Measurements from ENCODE around the gene KCNH2. TPM values are rescaled to one million over a fixed set of nuclear protein-coding genes. Genes with fewer than 3 reads are reported as not detected.
"Not testable (repeated sequence)": the region's sequence is repeated elsewhere in the genome, so short reads cannot be mapped to it uniquely, and the experiment has no call there.

The KCNH2 gene
- total RNA-seq, 1 experiment from 2014 or later, result not detected

GRCh38 chr7:151016505-151016904 lies 38.4 kb upstream of the KCNH2 start:
- no peak overlapping the region for H3K27ac ChIP-seq
- H3K27me3 ChIP-seq (replicated peaks), result peaks cover 58% of the 10 kb centered on the region
- DNase-seq (ENCODE audit: low read depth in 1 of 2, low spot score in 2 of 2), result no peak
- H3K36me3 ChIP-seq, result no peaks in the 10 kb centered on the region
- no peak overlapping the region for H3K4me3 ChIP-seq
- H3K9me3 ChIP-seq (replicated peaks), result peaks cover 7% of the 10 kb centered on the region; the same call in 1 of the 2 replicates
- H3K4me1 ChIP-seq (replicated peaks), result peaks cover 35% of the 10 kb centered on the region

DNA sequence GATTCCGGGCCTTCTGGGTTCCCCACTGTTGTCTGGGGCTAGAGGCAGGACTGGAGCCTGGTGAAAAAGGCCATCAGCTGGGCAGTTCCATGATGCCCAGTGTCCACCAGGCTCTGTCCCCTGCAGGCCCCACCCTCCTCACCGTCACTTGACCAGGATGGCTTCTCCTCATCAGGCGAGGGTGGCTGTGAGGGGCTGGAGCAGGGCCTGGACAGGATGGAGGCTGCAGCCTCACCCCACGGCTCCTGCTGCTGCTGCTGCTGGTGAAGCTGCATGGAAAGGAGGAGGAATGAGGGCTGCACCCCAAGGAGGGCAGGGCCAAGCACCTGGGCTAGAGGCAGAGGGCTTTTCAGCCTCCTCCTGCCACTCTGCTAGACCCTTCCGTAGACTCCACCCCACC lies 37.8 kb upstream of the KCNH2 start:
- Histone ChIP-seq H3K27me3 (replicated peaks) (peaks cover 55% of the 10 kb centered on the region), H3K9me3 (replicated peaks) (peaks cover 7% of the 10 kb centered on the region; the same call in 1 of the 2 replicates), H3K36me3 (no peaks in the 10 kb centered on the region), H3K4me1 (replicated peaks) (peaks cover 35% of the 10 kb centered on the region), H3K4me3 (no peak overlapping the region), H3K27ac (no peak overlapping the region)
- no peak for DNase-seq (ENCODE audit: low read depth in 1 of 2, low spot score in 2 of 2)

DNA sequence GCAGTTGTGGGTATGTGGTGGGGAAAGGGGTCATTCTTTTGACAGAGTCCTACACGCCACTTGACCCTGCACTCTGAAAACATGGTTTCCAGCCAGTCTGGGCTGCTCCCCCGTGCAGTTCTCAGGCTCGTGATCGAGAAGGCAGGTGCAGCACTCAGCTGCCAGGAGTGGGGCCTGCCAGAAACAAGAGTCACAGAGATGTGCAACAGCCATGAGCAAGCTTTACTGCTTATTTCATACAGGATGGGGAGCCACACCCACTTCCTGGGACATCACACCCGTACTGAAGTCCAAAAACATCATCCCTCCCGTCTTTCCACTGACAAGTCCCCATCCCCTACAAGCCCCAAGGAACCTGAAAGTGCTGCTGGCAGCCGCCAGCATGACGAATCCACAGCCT lies 36.8 kb upstream of the KCNH2 start:
- no peak overlapping the region for H3K4me3 ChIP-seq
- no peak overlapping the region for H3K27ac ChIP-seq
- H3K36me3 ChIP-seq, result no peaks in the 10 kb centered on the region
- peaks cover 35% of the 10 kb centered on the region for H3K4me1 ChIP-seq (replicated peaks)
- no peak for DNase-seq (ENCODE audit: low read depth in 1 of 2, low spot score in 2 of 2)
- H3K9me3 ChIP-seq (replicated peaks), result peaks cover 7% of the 10 kb centered on the region; the same call in 1 of the 2 replicates
- H3K27me3 ChIP-seq (replicated peaks), result peaks cover 49% of the 10 kb centered on the region

DNA sequence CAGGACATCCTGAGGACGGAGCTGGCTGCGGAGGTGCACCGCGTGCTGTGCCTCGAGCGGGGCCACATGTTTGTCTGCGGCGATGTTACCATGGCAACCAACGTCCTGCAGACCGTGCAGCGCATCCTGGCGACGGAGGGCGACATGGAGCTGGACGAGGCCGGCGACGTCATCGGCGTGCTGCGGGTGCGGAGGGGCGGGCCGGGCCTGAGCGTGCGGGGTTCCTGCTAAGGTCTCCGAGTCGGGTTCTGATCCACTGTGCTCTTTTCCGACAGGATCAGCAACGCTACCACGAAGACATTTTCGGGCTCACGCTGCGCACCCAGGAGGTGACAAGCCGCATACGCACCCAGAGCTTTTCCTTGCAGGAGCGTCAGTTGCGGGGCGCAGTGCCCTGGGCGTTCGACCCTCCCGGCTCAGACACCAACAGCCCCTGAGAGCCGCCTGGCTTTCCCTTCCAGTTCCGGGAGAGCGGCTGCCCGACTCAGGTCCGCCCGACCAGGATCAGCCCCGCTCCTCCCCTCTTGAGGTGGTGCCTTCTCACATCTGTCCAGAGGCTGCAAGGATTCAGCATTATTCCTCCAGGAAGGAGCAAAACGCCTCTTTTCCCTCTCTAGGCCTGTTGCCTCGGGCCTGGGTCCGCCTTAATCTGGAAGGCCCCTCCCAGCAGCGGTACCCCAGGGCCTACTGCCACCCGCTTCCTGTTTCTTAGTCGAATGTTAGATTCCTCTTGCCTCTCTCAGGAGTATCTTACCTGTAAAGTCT lies 35.8 kb upstream of the KCNH2 start:
- no peaks in the 10 kb centered on the region for H3K36me3 ChIP-seq
- H3K27ac ChIP-seq, result no peak overlapping the region
- H3K9me3 ChIP-seq (replicated peaks), result peaks cover 6% of the 10 kb centered on the region
- peaks cover 34% of the 10 kb centered on the region for H3K4me1 ChIP-seq (replicated peaks)
- peak; percentile 22 to 83 for DNase-seq (ENCODE audit: low read depth in 1 of 2, low spot score in 2 of 2)
- peaks cover 39% of the 10 kb centered on the region for H3K27me3 ChIP-seq (replicated peaks)
- peak overlapping the region; percentile 15; the same call in 1 of the 2 replicates for H3K4me3 ChIP-seq

- H3K4me1 ChIP-seq (replicated peaks), result peaks cover 28% of the 10 kb centered on the region
- peaks cover 5% of the 10 kb centered on the region for H3K9me3 ChIP-seq (replicated peaks)
- H3K27me3 ChIP-seq (replicated peaks), result peaks cover 33% of the 10 kb centered on the region
- no peak overlapping the region for H3K4me3 ChIP-seq
- H3K27ac ChIP-seq, result no peak overlapping the region
- DNase-seq (ENCODE audit: low read depth in 1 of 2, low spot score in 2 of 2), result no peak
- H3K36me3 ChIP-seq, result no peaks in the 10 kb centered on the region
Observed at GRCh38 chr7:151013356-151013732, 35.2 kb upstream of the KCNH2 start.

DNA sequence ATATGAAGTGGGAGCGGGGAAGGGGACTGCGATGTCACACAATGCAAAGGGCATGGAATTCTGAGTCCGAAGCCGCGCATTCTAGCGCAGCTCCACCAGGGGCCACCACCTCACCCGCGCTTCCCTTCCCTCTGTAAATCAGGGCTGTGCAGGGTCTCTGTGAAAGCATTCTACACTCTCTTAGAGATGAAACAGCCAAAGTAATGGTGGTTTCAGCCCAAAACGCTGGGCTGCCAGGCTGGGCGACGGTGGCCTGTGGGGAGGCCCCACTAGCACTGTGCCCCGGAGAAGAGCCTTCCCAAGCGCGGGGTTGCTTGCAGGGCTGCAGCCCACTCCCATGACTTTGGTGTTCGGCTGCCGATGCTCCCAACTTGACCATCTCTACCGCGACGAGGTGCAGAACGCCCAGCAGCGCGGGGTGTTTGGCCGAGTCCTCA lies 34.8 kb upstream of the KCNH2 start:
- no peaks in the 10 kb centered on the region for H3K36me3 ChIP-seq
- DNase-seq (ENCODE audit: low read depth in 1 of 2, low spot score in 2 of 2), result peak in 1 of 2 experiments; percentile 40
- H3K9me3 ChIP-seq (replicated peaks), result peaks cover 5% of the 10 kb centered on the region; the same call in 1 of the 2 replicates
- H3K27ac ChIP-seq, result no peak overlapping the region
- no peak overlapping the region for H3K4me3 ChIP-seq
- H3K4me1 ChIP-seq (replicated peaks), result peaks cover 24% of the 10 kb centered on the region
- peaks cover 30% of the 10 kb centered on the region for H3K27me3 ChIP-seq (replicated peaks)

GRCh38 chr7:151012031-151012692 lies 34.0 kb upstream of the KCNH2 start:
- peaks cover 5% of the 10 kb centered on the region; the same call in 1 of the 2 replicates for H3K9me3 ChIP-seq (replicated peaks)
- no peaks in the 10 kb centered on the region for H3K36me3 ChIP-seq
- no peak overlapping the region for H3K27ac ChIP-seq
- DNase-seq (ENCODE audit: low read depth in 1 of 2, low spot score in 2 of 2), result peak in 1 of 2 experiments; percentile 22
- H3K4me1 ChIP-seq (replicated peaks), result peaks cover 24% of the 10 kb centered on the region
- H3K27me3 ChIP-seq (replicated peaks), result peaks cover 30% of the 10 kb centered on the region
- H3K4me3 ChIP-seq, result no peak overlapping the region

- Histone ChIP-seq H3K27me3 (replicated peaks) (peaks cover 27% of the 10 kb centered on the region), H3K4me1 (replicated peaks) (peaks cover 24% of the 10 kb centered on the region)
- H3K36me3 ChIP-seq; H3K27ac ChIP-seq; H3K9me3 ChIP-seq (replicated peaks); H3K4me3 ChIP-seq; DNase-seq (ENCODE audit: low read depth in 1 of 2, low spot score in 2 of 2): not testable (repeated sequence)
Observed at GRCh38 chr7:151011616-151012015, 33.5 kb upstream of the KCNH2 start.

DNA sequence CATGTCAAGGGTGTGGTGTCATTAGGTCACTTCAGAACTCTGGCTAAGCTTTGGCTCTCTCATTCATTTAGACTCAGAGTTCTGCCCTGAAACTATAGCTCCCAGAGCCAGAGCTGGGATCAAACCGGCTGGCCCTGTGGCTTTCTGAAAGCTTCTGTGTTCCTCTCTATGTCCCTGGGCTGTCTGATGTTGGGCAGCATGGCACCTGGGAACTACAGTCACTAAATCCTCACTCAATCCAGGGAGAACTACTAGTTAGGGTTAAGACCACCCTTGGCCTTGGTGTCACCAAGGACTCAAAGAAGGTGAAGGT lies 32.9 kb upstream of the KCNH2 start:
- Histone ChIP-seq H3K4me3 (no peak overlapping the region), H3K27ac (no peak overlapping the region), H3K4me1 (replicated peaks) (peaks cover 24% of the 10 kb centered on the region), H3K27me3 (replicated peaks) (peaks cover 27% of the 10 kb centered on the region), H3K36me3 (no peaks in the 10 kb centered on the region), H3K9me3 (replicated peaks) (peaks cover 5% of the 10 kb centered on the region; the same call in 1 of the 2 replicates)
- DNase-seq (ENCODE audit: low read depth in 1 of 2, low spot score in 2 of 2), result no peak

GRCh38 chr7:151010307-151011096 lies 32.4 kb upstream of the KCNH2 start:
- DNase-seq (ENCODE audit: low read depth in 1 of 2, low spot score in 2 of 2), result no peak
- peaks cover 30% of the 10 kb centered on the region for H3K27me3 ChIP-seq (replicated peaks)
- H3K36me3 ChIP-seq, result no peaks in the 10 kb centered on the region
- H3K4me1 ChIP-seq (replicated peaks), result peaks cover 24% of the 10 kb centered on the region
- H3K9me3 ChIP-seq (replicated peaks), result peaks cover 5% of the 10 kb centered on the region; the same call in 1 of the 2 replicates
- H3K27ac ChIP-seq, result no peak overlapping the region
- H3K4me3 ChIP-seq, result no peak overlapping the region

DNA sequence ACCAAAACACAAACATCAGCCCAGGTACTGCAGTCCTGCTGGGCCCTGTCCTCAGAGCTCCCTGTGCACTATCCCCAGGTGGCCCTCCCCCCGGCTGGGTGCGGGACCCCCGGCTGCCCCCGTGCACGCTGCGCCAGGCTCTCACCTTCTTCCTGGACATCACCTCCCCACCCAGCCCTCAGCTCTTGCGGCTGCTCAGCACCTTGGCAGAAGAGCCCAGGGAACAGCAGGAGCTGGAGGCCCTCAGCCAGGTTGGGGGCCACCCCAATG lies 31.9 kb upstream of the KCNH2 start:
- Histone ChIP-seq H3K4me1 (replicated peaks) (peaks cover 24% of the 10 kb centered on the region), H3K27ac (no peak overlapping the region), H3K9me3 (replicated peaks) (peaks cover 5% of the 10 kb centered on the region; the same call in 1 of the 2 replicates), H3K36me3 (no peaks in the 10 kb centered on the region), H3K27me3 (replicated peaks) (peaks cover 31% of the 10 kb centered on the region), H3K4me3 (no peak overlapping the region)
- DNase-seq (ENCODE audit: low read depth in 1 of 2, low spot score in 2 of 2), result no peak

- Histone ChIP-seq H3K27me3 (replicated peaks) (peaks cover 31% of the 10 kb centered on the region), H3K4me1 (replicated peaks) (peaks cover 24% of the 10 kb centered on the region)
Observed at GRCh38 chr7:151009327-151010036, 31.4 kb upstream of the KCNH2 start.

DNA sequence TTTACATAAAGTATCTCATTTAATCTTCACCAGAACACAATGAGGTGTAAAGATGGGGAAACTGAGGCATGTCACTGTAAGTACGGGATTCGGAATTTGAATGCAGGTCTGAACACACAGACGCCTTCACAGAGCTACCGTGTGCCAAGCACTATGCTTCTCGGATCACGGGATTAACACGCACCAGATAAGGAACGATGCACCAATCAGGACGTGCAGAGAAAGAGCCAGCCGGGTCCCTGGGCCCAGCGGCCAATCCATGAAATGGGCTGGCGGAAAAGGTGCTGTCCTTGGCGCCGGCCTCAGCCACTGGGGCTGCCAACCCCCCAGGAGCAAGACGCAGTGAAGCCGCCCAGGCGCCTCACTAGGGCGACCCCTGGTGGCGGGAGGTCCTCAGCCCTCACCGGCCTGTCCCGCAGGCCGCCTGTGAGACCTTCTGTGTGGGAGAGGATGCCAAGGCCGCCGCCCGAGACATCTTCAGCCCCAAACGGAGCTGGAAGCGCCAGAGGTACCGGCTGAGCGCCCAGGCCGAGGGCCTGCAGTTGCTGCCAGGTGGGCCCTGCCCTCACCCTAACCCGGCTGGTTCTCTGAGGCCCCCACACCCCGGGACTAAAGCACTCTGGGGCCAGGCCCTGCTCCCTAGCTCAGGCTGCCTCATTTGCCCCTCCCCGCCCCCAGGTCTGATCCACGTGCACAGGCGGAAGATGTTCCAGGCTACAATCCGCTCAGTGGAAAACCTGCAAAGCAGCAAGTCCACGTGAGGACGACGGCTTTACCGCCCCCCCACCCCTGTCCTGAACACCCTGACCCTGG lies 30.6 kb upstream of the KCNH2 start:
- peaks cover 22% of the 10 kb centered on the region for H3K4me1 ChIP-seq (replicated peaks)
- no peaks in the 10 kb centered on the region for H3K36me3 ChIP-seq
- H3K27me3 ChIP-seq (replicated peaks), result peaks cover 24% of the 10 kb centered on the region
- peak; percentile 30 to 63 for DNase-seq (ENCODE audit: low read depth in 1 of 2, low spot score in 2 of 2)
- H3K9me3 ChIP-seq (replicated peaks), result peaks cover 5% of the 10 kb centered on the region; the same call in 1 of the 2 replicates
- no peak overlapping the region for H3K4me3 ChIP-seq
- H3K27ac ChIP-seq, result no peak overlapping the region

More at GRCh38 chr7:151009327-151010036, 31.4 kb upstream of the KCNH2 start:
- no peak overlapping the region for H3K4me3 ChIP-seq
- no peak overlapping the region for H3K27ac ChIP-seq
- no peaks in the 10 kb centered on the region for H3K36me3 ChIP-seq
- peaks cover 5% of the 10 kb centered on the region; the same call in 1 of the 2 replicates for H3K9me3 ChIP-seq (replicated peaks)
- no peak for DNase-seq (ENCODE audit: low read depth in 1 of 2, low spot score in 2 of 2)
